Neural cell (in vitro differentiated cells): ENCODE data around the gene KYNU. TPM values are rescaled to one million over a fixed set of nuclear protein-coding genes. Genes with fewer than 3 reads are reported as not detected.

Experiments used
- H2AFZ ChIP-seq: fragments of 200-600, 300-800 bp; sonication (generic), shearing (Covaris generic); 2 replicates; pipeline ENCODE4 v1.6.0; 2014; ENCODE audit warnings: low read depth, mild to moderate bottlenecking, antibody characterized with exemption, low read length, moderate library complexity
- H3F3A ChIP-seq: fragments of 200-600 bp; shearing (Covaris generic); 2 replicates; pipeline ENCODE4 v1.6.1; 2016; ENCODE audit warnings: mild to moderate bottlenecking, moderate library complexity, mixed read lengths, antibody characterized with exemption, low read length; ENCODE audit not compliant: insufficient read depth, poor library complexity, severe bottlenecking
- H3K27ac ChIP-seq: fragments of 200-600, 300-800 bp; sonication (generic), shearing (Covaris generic); 2 replicates; pipeline ENCODE4 v1.5.1; 2014; ENCODE audit warnings: mild to moderate bottlenecking, low read length, moderate library complexity
- H3K27me3 ChIP-seq: fragments of 300-800, 200-600 bp; sonication (generic), shearing (Covaris generic); 2 replicates; pipeline ENCODE4 v1.6.0; 2014; ENCODE audit warnings: mild to moderate bottlenecking, low read depth, low read length, moderate library complexity; ENCODE audit not compliant: insufficient read depth
- H3K36me3 ChIP-seq: fragments of 300-800, 200-600 bp; sonication (generic), shearing (Covaris generic); 2 replicates; pipeline ENCODE4 v1.5.1; 2014; ENCODE audit warnings: mild to moderate bottlenecking, antibody characterized with exemption, low read length, moderate library complexity; ENCODE audit not compliant: insufficient read depth
- H3K4me2 ChIP-seq: fragments of 300-800, 200-600 bp; sonication (generic), shearing (Covaris generic); 2 replicates; pipeline ENCODE4 v1.6.0; 2014; ENCODE audit warnings: mild to moderate bottlenecking, low read length
- H3K4me3 ChIP-seq: fragments of 300-800, 200-600 bp; sonication (generic), shearing (Covaris generic); 2 replicates; pipeline ENCODE4 v1.5.1; 2014; ENCODE audit warnings: mild to moderate bottlenecking, low read length, moderate library complexity
- H3K79me2 ChIP-seq: fragments of 200-600 bp; shearing (Covaris generic); replicated peaks from 2 replicates; pipeline ENCODE4 v1.6.0; 2014; ENCODE audit warnings: mild to moderate bottlenecking, low read length, moderate library complexity; ENCODE audit not compliant: insufficient read depth
- H3K9ac ChIP-seq: fragments of 300-800, 200-600 bp; sonication (generic), shearing (Covaris generic); 2 replicates; pipeline ENCODE4 v1.6.1; 2016; ENCODE audit warnings: mild to moderate bottlenecking, low read length, mixed read lengths
- H3K9me2 ChIP-seq: fragments of 200-600 bp; shearing (Covaris generic); 2 replicates; pipeline ENCODE4 v1.6.1; 2016; ENCODE audit warnings: mild to moderate bottlenecking, low read length, mixed read lengths; ENCODE audit not compliant: insufficient read depth
- H3K9me3 ChIP-seq: fragments of 200-600, 300-800 bp; sonication (generic), shearing (Covaris generic); 2 replicates; pipeline ENCODE4 v1.6.1; 2016; ENCODE audit warnings: mild to moderate bottlenecking, mixed run types, low read length, moderate library complexity, mixed read lengths
- H4K20me1 ChIP-seq: fragments of 200-600 bp; shearing (Covaris generic); 2 replicates; pipeline ENCODE4 v1.6.1; 2016; ENCODE audit warnings: mild to moderate bottlenecking, mixed run types; ENCODE audit not compliant: insufficient read depth
- CTCF ChIP-seq: fragments of 450-650 bp; IDR thresholded peaks from 2 replicates; pipeline ENCODE4 v1.5.1; 2014; ENCODE audit warnings: antibody characterized with exemption, mild to moderate bottlenecking, moderate library complexity; ENCODE audit not compliant: poor library complexity, severe bottlenecking
- EP300 ChIP-seq: fragments of 450-650 bp; conservative IDR thresholded peaks from 2 replicates; pipeline ENCODE4 v1.6.1; 2014; ENCODE audit warnings: antibody characterized with exemption, mild to moderate bottlenecking, moderate library complexity; ENCODE audit not compliant: poor library complexity, severe bottlenecking
- EZH2 ChIP-seq: fragments of 200-600, 300-800 bp; shearing (Covaris generic), sonication (generic); IDR thresholded peaks from 2 replicates; pipeline ENCODE4 v1.6.1; 2014; ENCODE audit warnings: antibody characterized with exemption, low read length, borderline replicate concordance, mild to moderate bottlenecking; ENCODE audit not compliant: insufficient read depth, poor library complexity, severe bottlenecking
- MXI1 ChIP-seq: fragments of 450-650 bp; conservative IDR thresholded peaks from 2 replicates; pipeline ENCODE4 v1.6.1; 2014; ENCODE audit warnings: antibody characterized with exemption, mild to moderate bottlenecking; ENCODE audit not compliant: poor library complexity, severe bottlenecking
- POLR2AphosphoS5 ChIP-seq: IDR thresholded peaks from 2 replicates; pipeline ENCODE4 v1.6.1; 2012
- RAD21 ChIP-seq: fragments of 450-650 bp; conservative IDR thresholded peaks from 2 replicates; pipeline ENCODE4 v1.6.1; 2014; ENCODE audit warnings: antibody characterized with exemption, mild to moderate bottlenecking, moderate library complexity
- REST ChIP-seq: IDR thresholded peaks from 2 replicates; pipeline ENCODE4 v1.6.1; 2012; ENCODE audit warnings: borderline replicate concordance
- SMC3 ChIP-seq: fragments of 450-650 bp; conservative IDR thresholded peaks from 2 replicates; pipeline ENCODE4 v1.6.1; 2014; ENCODE audit warnings: antibody characterized with exemption, mild to moderate bottlenecking, moderate library complexity; ENCODE audit not compliant: poor library complexity
- TAF1 ChIP-seq: IDR thresholded peaks from 2 replicates; pipeline ENCODE4 v1.6.1; 2012; ENCODE audit warnings: low read depth
- polyA plus RNA-seq: library from polyadenylated mRNA; depleted of rRNA; stranded (reverse); fragments of >200 nt; gene quantifications from 2 replicates; pipeline ENCODE4 v1.2.3, GENCODE V29; 2014

The KYNU gene
- polyA plus RNA-seq, 1 donor from 2014 or later = 0.25 TPM

GRCh38 chr2:142873831-142874287 is 3.6 kb upstream of the KYNU start:
- Histone ChIP-seq H3K9me3 (no peaks in the 10 kb centered on the region), H3K9me2 (no peaks in the 10 kb centered on the region), H3K27me3 (no peaks in the 10 kb centered on the region), H3K4me3 (no peak overlapping the region), H3K9ac (no peak overlapping the region), H3K4me2 (no peak overlapping the region), H3K79me2 (no peaks in the 10 kb centered on the region), H3K27ac (no peak overlapping the region), H3F3A (no peaks in the 10 kb centered on the region), H2AFZ (no peak overlapping the region), H3K36me3 (no peaks in the 10 kb centered on the region), H4K20me1 (no peaks in the 10 kb centered on the region)
- no peak for TF ChIP-seq EP300
- no peak for TF ChIP-seq TAF1
- no peak for TF ChIP-seq EZH2
- TF ChIP-seq REST = no peak
- no peak for TF ChIP-seq CTCF
- no peak for TF ChIP-seq MXI1
- no peak for TF ChIP-seq RAD21
- TF ChIP-seq POLR2AphosphoS5 = no peak
- no peak for TF ChIP-seq SMC3

GRCh38 chr2:142874293-142874814 is 3.1 kb upstream of the KYNU start:
- Histone ChIP-seq H3K9me3 (no peaks in the 10 kb centered on the region), H3K4me2 (no peak overlapping the region), H3K9me2 (no peaks in the 10 kb centered on the region), H3F3A (no peaks in the 10 kb centered on the region), H3K4me3 (no peak overlapping the region), H2AFZ (no peak overlapping the region), H3K9ac (no peak overlapping the region), H3K27me3 (no peaks in the 10 kb centered on the region), H4K20me1 (no peaks in the 10 kb centered on the region), H3K36me3 (no peaks in the 10 kb centered on the region), H3K79me2 (no peaks in the 10 kb centered on the region), H3K27ac (no peak overlapping the region)
- TF ChIP-seq TAF1 (no peak), REST (no peak), EZH2 (no peak), RAD21 (no peak), POLR2AphosphoS5 (no peak), EP300 (no peak), SMC3 (no peak), MXI1 (no peak), CTCF (no peak)
